ENCODE data around the gene HOXA3.

The HOXA3 gene

GRCh38 chr7:27165996-27166530, 13.7 kb upstream of the HOXA3 start:
- no peak overlapping the region for H3K4me3 ChIP-seq (ENCODE audit: low read depth, low read length)
- no peak for TF ChIP-seq CTCF (IDR thresholded peaks at IDR 0.05; ENCODE audit: low read depth, low read length)

GRCh38 chr7:27165089-27165995, 13.0 kb upstream of the HOXA3 start, which contains the start of gene HOXA9:
Gene HOXA9, minus strand, starts transcription at chr7:27165537. Its CDS starts 80 bp downstream, at chr7:27165457.
- H3K4me3 ChIP-seq (ENCODE audit: low read depth, low read length) = no peak within 1 kb of the TSS

GRCh38 chr7:27164367-27165088, 12.1 kb upstream of the HOXA3 start:
- TF ChIP-seq CTCF (IDR thresholded peaks at IDR 0.05; ENCODE audit: low read depth, low read length) = no peak
- no peak overlapping the region for H3K4me3 ChIP-seq (ENCODE audit: low read depth, low read length)

More at GRCh38 chr7:27165089-27165995, 13.0 kb upstream of the HOXA3 start, which contains the start of gene HOXA9:
- TF ChIP-seq CTCF (IDR thresholded peaks at IDR 0.05; ENCODE audit: low read depth, low read length) = no peak

DNA sequence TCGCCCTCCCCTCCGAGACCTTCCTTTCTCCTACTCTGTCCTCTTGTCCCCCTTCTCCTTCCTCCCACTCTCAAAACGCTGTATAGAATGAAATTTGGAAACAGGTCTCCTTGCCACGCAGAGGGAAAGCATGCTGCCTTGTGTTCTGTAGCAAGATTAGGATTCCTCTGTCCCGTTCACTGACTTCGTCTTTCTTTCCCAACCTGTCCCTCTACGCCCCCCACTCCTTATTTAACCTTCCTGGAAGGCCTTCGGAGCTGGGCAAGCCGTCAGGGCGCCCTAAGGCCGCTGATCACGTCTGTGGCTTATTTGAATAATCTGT, 11.6 kb upstream of the HOXA3 start:
- TF ChIP-seq CTCF (IDR thresholded peaks at IDR 0.05; ENCODE audit: low read depth, low read length) = no peak
- H3K4me3 ChIP-seq (ENCODE audit: low read depth, low read length) = no peak overlapping the region

GRCh38 chr7:27163288-27164044, 11.1 kb upstream of the HOXA3 start:
- H3K4me3 ChIP-seq (ENCODE audit: low read depth, low read length) = no peak overlapping the region
- TF ChIP-seq CTCF (IDR thresholded peaks at IDR 0.05; ENCODE audit: low read depth, low read length) = no peak

DNA sequence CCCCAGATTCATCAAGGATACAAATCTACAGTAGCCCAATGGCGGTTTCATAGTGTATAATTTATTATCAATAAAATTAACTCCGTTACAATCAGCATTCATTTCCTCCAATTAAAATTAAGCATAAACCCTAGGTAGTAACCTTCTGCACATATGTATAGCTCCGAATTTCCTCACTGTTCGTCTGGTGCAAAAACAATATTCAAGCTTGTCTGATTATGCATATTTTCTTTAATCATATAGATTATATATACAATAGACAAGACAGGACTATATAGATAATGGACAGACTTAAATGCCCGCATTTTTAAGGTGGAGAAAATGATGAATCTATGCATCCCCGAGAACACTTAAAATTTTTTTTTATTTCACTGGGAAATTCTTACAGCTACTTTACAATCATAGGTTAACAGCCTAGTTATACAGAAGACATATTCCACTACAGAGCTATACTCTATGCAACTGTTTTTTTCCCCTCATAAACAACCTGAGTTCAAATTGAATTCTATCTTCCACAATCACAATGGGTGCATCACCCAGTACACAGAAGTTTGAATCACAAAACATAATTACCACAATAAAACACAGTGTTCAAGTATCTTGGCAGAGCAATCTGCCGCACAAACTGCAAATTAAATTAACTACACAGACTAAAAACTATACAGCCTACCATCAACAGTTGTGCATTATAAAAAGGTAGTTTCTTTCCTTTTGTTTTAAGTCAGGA, 10.3 kb upstream of the HOXA3 start:
- no peak overlapping the region for H3K4me3 ChIP-seq (ENCODE audit: low read depth, low read length)
- TF ChIP-seq CTCF (IDR thresholded peaks at IDR 0.05; ENCODE audit: low read depth, low read length) = no peak

All from WI38 (cell line).